Upper lobe of right lung (tissue), 1 donor: Measurements from ENCODE around the gene CNTNAP5. TPM values are rescaled to one million over a fixed set of nuclear protein-coding genes. Genes with fewer than 3 reads are reported as not detected.

Experiments
- ATAC-seq: fragments of 200-7000 bp; cut with Tn5 transposase; one replicate; pipeline ENCODE4 v1.9.1; 2020; ENCODE audit warnings: mild to moderate bottlenecking, moderate library complexity
- DNase-seq: peaks from one replicate; pipeline ENCODE4 v3.0.0-alpha.2; 2020
- H3K27ac ChIP-seq: fragments of 200-600 bp; one replicate; pipeline ENCODE4 v1.8.0; 2022
- H3K27me3 ChIP-seq: fragments of 200-600 bp; one replicate; pipeline ENCODE4 v1.8.0; 2022; ENCODE audit warnings: mild to moderate bottlenecking
- H3K36me3 ChIP-seq: fragments of 200-600 bp; one replicate; pipeline ENCODE4 v1.8.0; 2022
- H3K4me1 ChIP-seq: fragments of 200-600 bp; one replicate; pipeline ENCODE4 v1.8.0; 2022
- H3K4me3 ChIP-seq: fragments of 200-600 bp; one replicate; pipeline ENCODE4 v1.8.0; 2022; ENCODE audit warnings: mild to moderate bottlenecking
- H3K9me3 ChIP-seq: fragments of 200-600 bp; one replicate; pipeline ENCODE4 v1.8.0; 2022
- CTCF ChIP-seq: fragments of 200-600 bp; IDR thresholded peaks from one replicate; pipeline ENCODE4 v1.8.0; 2022; ENCODE audit warnings: antibody characterized with exemption
- intact Hi-C: fragments of 100-400 bp; cut with DNase I; formaldehyde crosslinking; loops from one replicate; pipeline ENCODE4 v1.11.0; 2022
- total RNA-seq: library from RNA; stranded (reverse); fragmentation: NEBNext Ultra II Directional; extraction: Animal tissue kit (Norgen Biotek cat#: 25700); gene quantifications from one replicate; pipeline ENCODE4 v1.2.1, GENCODE V29; 2021
- donor health status: DM: no; HTN: yes; CAD: no; lungs with severe emphysema.

CNTNAP5 gene
- total RNA-seq, 1 donor from 2014 or later = not detected

GRCh38 chr2:124272261-124272841 is 247.3 kb downstream of the CNTNAP5 start:
- H3K4me1 ChIP-seq = no peaks in the 10 kb centered on the region
- ATAC-seq = no peak
- no peak for TF ChIP-seq CTCF

GRCh38 chr2:124281541-124281940 is 256.5 kb downstream of the CNTNAP5 start:
- H3K27ac ChIP-seq = no peak overlapping the region
- H3K4me3 ChIP-seq = no peak overlapping the region
- no peaks in the 10 kb centered on the region for H3K4me1 ChIP-seq
- DNase-seq = no peak
- H3K9me3 ChIP-seq = no peaks in the 10 kb centered on the region
- no peak for TF ChIP-seq CTCF
- no peaks in the 10 kb centered on the region for H3K27me3 ChIP-seq
- ATAC-seq = no peak
- H3K36me3 ChIP-seq = no peaks in the 10 kb centered on the region
- intact Hi-C loops = no loop called here

More at GRCh38 chr2:124272261-124272841, 247.3 kb downstream of the CNTNAP5 start:
- no peak overlapping the region for H3K27ac ChIP-seq
- H3K9me3 ChIP-seq = no peaks in the 10 kb centered on the region
- intact Hi-C loops = no loop called here
- no peaks in the 10 kb centered on the region for H3K36me3 ChIP-seq
- DNase-seq = no peak
- no peaks in the 10 kb centered on the region for H3K27me3 ChIP-seq
- no peak overlapping the region for H3K4me3 ChIP-seq

GRCh38 chr2:124283096-124283495 is 258.0 kb downstream of the CNTNAP5 start:
- Histone ChIP-seq H3K4me3 (no peak overlapping the region), H3K36me3 (no peaks in the 10 kb centered on the region), H3K27ac (no peak overlapping the region), H3K27me3 (no peaks in the 10 kb centered on the region), H3K9me3 (no peaks in the 10 kb centered on the region), H3K4me1 (no peaks in the 10 kb centered on the region)
- no peak for TF ChIP-seq CTCF
- ATAC-seq (no peak), DNase-seq (no peak)
- intact Hi-C loops = no loop called here

- DNase-seq = no peak
- H3K27me3 ChIP-seq = no peaks in the 10 kb centered on the region
- H3K27ac ChIP-seq = no peak overlapping the region
- no peaks in the 10 kb centered on the region for H3K9me3 ChIP-seq
- no peaks in the 10 kb centered on the region for H3K4me1 ChIP-seq
- H3K36me3 ChIP-seq = no peaks in the 10 kb centered on the region
- intact Hi-C loops = no loop called here
- no peak for ATAC-seq
- no peak for TF ChIP-seq CTCF
- no peak overlapping the region for H3K4me3 ChIP-seq
Observed at GRCh38 chr2:124286089-124286783, 261.1 kb downstream of the CNTNAP5 start.

- no peaks in the 10 kb centered on the region for H3K36me3 ChIP-seq
- H3K4me1 ChIP-seq = no peaks in the 10 kb centered on the region
- ATAC-seq (no peak), DNase-seq (no peak)
- no peaks in the 10 kb centered on the region for H3K9me3 ChIP-seq
- H3K4me3 ChIP-seq = no peak overlapping the region
- intact Hi-C loops = no loop called here
- TF ChIP-seq CTCF = no peak
- H3K27ac ChIP-seq = no peak overlapping the region
- H3K27me3 ChIP-seq = no peaks in the 10 kb centered on the region
Observed at GRCh38 chr2:124289060-124289459, 264.0 kb downstream of the CNTNAP5 start.
